Gastrocnemius medialis (tissue), 4 donors: ENCODE data around the gene GFRA1. TPM values are rescaled to one million over a fixed set of nuclear protein-coding genes. Genes with fewer than 3 reads are reported as not detected.

Experiments used
- ATAC-seq, 2 donors: fragments of 150-250 bp; one replicate each; pipeline ENCODE4 v1.9.1; 2016
- DNase-seq, 2 donors: peaks; one replicate each; pipeline ENCODE4 v3.0.0-alpha.2; 2019
- H3K27ac ChIP-seq, 4 donors: fragments of 200-600 bp; sonication (generic); 1 replicate in 1 of 4; 2 replicates in 3 of 4; pipeline ENCODE4 v1.5.1; 2016 to 2018; ENCODE audit warnings: mild to moderate bottlenecking in 2 of 4, moderate library complexity in 1 of 4
- H3K27me3 ChIP-seq, 3 donors: fragments of 200-600 bp; sonication (generic) in 2 of 3; 1 replicate in 1 of 3; 2 replicates in 2 of 3; pipeline versions ENCODE4 v1.5.1 to v1.6.0; 2016 to 2019; ENCODE audit warnings: mild to moderate bottlenecking in 1 of 3, moderate library complexity in 1 of 3
- H3K36me3 ChIP-seq, 2 donors: fragments of 200-600 bp; sonication (generic) in 1 of 2; one replicate each; pipeline ENCODE4 v1.5.1; 2017 to 2018
- H3K4me1 ChIP-seq, 2 donors: fragments of 200-600 bp; sonication (generic) in 1 of 2; one replicate each; pipeline ENCODE4 v1.5.1; 2016 to 2017; ENCODE audit warnings: mild to moderate bottlenecking in 2 of 2
- H3K4me3 ChIP-seq, 4 donors: fragments of 200-600 bp; sonication (generic) in 3 of 4; 1 replicate in 1 of 4; 2 replicates in 3 of 4; pipeline ENCODE4 v1.5.1; 2016 to 2019; ENCODE audit warnings: mild to moderate bottlenecking in 2 of 4
- H3K9me3 ChIP-seq, 3 donors: fragments of 200-600 bp; sonication (generic) in 2 of 3; 1 replicate in 1 of 3; 2 replicates in 2 of 3; pipeline ENCODE4 v1.5.1; 2016 to 2019
- POLR2A ChIP-seq, 2 donors: fragments of 450-650 bp; IDR thresholded peaks; one replicate each; pipeline ENCODE4 v1.6.1; 2017; ENCODE audit warnings: antibody characterized with exemption in 2 of 2, mild to moderate bottlenecking in 2 of 2, moderate library complexity in 2 of 2
- in situ Hi-C, 4 donors: fragments of 200-750 bp; cut with MboI; loops; one replicate each; pipeline versions ENCODE4 v1.15.0 to v1.8.0; 2017; ENCODE audit warnings: low sequenced_read_pairs in 4 of 4
- intact Hi-C: fragments of 100-400 bp; cut with DNase I; formaldehyde crosslinking; loops from one replicate; pipeline ENCODE4 v1.15.1; 2023; ENCODE audit warnings: low total_unique reads
- total RNA-seq, 4 donors: library from RNA; depleted of rRNA; stranded (reverse); fragments of >200 nt; gene quantifications; one replicate each; pipeline versions ENCODE4 v1.1.0 to v1.2.3, GENCODE V29; 2016
- TF ChIP-seq, protein P1 (sequence below), 5 experiments: fragments of 450-650 bp in 3 of 5; fragments of 200-600 bp in 2 of 5; sonication (generic) in 2 of 5; IDR thresholded peaks in 4 of 5; conservative IDR thresholded peaks in 1 of 5; 1 replicate in 4 of 5; 2 replicates in 1 of 5; pipeline ENCODE4 v1.5.1; 2016 to 2019; ENCODE audit warnings: antibody characterized with exemption in 5 of 5, mild to moderate bottlenecking in 3 of 5, moderate library complexity in 3 of 5

Gene GFRA1
- total RNA-seq, 4 donors from 2014 or later: 21.2 to 34.2 (median 25.2) TPM

DNA sequence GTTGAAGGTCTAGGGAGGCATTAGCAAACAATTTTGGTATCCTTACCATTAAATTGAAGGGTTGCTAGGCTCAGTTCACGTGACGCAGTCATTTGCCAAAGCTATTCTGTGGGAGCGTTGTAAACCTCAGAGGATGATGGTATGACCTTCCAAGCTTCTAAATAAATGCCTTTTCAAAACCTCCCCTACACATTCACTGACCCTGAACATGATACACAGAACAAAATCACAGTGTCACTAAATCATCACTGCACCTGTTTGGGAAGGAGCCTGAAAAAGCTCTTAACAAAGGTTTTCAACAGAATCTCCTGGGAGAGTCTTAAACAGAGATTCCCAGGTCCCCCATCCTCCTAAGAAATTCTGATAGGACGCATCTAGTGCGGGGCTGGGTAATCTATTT is 38.0 kb upstream of the GFRA1 start:
- intact Hi-C loops (no loop called here), in situ Hi-C loops (no loop called here)
- no peak overlapping the region for H3K27ac ChIP-seq
- H3K36me3 ChIP-seq: no peaks in the 10 kb centered on the region
- no peak overlapping the region for H3K4me3 ChIP-seq
- DNase-seq (no peak), ATAC-seq (no peak)
- no peaks in the 10 kb centered on the region for H3K4me1 ChIP-seq
- no peaks in the 10 kb centered on the region for H3K27me3 ChIP-seq
- TF ChIP-seq, protein P1, sequence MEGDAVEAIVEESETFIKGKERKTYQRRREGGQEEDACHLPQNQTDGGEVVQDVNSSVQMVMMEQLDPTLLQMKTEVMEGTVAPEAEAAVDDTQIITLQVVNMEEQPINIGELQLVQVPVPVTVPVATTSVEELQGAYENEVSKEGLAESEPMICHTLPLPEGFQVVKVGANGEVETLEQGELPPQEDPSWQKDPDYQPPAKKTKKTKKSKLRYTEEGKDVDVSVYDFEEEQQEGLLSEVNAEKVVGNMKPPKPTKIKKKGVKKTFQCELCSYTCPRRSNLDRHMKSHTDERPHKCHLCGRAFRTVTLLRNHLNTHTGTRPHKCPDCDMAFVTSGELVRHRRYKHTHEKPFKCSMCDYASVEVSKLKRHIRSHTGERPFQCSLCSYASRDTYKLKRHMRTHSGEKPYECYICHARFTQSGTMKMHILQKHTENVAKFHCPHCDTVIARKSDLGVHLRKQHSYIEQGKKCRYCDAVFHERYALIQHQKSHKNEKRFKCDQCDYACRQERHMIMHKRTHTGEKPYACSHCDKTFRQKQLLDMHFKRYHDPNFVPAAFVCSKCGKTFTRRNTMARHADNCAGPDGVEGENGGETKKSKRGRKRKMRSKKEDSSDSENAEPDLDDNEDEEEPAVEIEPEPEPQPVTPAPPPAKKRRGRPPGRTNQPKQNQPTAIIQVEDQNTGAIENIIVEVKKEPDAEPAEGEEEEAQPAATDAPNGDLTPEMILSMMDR (IDR thresholded peaks at IDR 0.05 in 4 of 5, conservative IDR thresholded peaks at IDR 0.05 in 1 of 5): no peak
- no peak for TF ChIP-seq POLR2A (IDR thresholded peaks at IDR 0.05)
- no peaks in the 10 kb centered on the region for H3K9me3 ChIP-seq

DNA sequence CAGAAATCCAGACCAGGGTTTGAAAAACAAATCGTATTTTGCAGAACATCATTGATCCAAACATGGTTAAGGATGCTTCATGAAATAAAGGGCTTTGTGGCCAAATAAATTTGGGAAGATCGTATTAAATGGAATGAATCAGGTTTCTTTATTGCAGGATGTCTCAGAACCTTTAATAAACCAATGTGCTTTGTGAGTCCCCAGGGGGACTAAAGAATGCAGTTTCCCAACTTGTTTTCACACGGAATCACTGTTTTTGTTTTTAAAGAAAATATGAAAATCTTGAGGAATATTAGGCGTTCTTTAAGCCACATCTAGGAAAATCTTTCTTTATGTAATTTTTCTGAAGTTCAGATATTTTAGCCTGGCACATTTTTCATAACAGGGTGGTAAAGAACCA is 34.4 kb upstream of the GFRA1 start:
- Histone ChIP-seq H3K27me3 (no peaks in the 10 kb centered on the region), H3K36me3 (no peaks in the 10 kb centered on the region), H3K27ac (peak overlapping the region in 2 of 4 donors; percentile 40 to 43), H3K4me3 (no peak overlapping the region), H3K4me1 (no peaks in the 10 kb centered on the region), H3K9me3 (no peaks in the 10 kb centered on the region)
- TF ChIP-seq, protein P1 (IDR thresholded peaks at IDR 0.05 in 4 of 5, conservative IDR thresholded peaks at IDR 0.05 in 1 of 5): no peak
- TF ChIP-seq POLR2A (IDR thresholded peaks at IDR 0.05): no peak
- no peak for DNase-seq
- peak in 1 of 2 donors; percentile 62 for ATAC-seq
- intact Hi-C loops (no loop called here), in situ Hi-C loops (no loop called here)

DNA sequence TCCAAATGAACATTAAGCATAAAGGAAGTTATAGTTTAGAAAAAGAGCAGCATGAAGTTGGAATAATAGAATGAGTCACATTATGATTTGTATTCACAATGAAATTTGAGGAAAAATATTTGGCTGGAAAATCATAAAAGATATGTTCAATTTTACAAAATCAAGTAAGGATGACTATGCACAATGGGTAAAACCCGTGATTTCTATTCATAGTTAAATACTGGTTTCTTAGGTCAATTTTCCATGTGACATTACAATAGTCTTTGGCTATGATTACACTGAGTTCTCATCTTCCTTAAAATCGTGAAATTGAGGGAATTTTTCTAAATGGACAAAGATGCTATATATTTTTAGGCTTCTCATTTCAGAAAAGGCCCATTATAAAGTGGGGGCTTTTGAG is 33.8 kb upstream of the GFRA1 start:
- no peaks in the 10 kb centered on the region for H3K36me3 ChIP-seq
- DNase-seq: no peak
- no peaks in the 10 kb centered on the region for H3K9me3 ChIP-seq
- TF ChIP-seq, protein P1 (IDR thresholded peaks at IDR 0.05 in 4 of 5, conservative IDR thresholded peaks at IDR 0.05 in 1 of 5): no peak
- TF ChIP-seq POLR2A (IDR thresholded peaks at IDR 0.05): no peak
- intact Hi-C loops (no loop called here), in situ Hi-C loops (no loop called here)
- no peak for ATAC-seq
- no peak overlapping the region for H3K27ac ChIP-seq
- no peak overlapping the region for H3K4me3 ChIP-seq
- H3K27me3 ChIP-seq: no peaks in the 10 kb centered on the region
- H3K4me1 ChIP-seq: no peaks in the 10 kb centered on the region

DNA sequence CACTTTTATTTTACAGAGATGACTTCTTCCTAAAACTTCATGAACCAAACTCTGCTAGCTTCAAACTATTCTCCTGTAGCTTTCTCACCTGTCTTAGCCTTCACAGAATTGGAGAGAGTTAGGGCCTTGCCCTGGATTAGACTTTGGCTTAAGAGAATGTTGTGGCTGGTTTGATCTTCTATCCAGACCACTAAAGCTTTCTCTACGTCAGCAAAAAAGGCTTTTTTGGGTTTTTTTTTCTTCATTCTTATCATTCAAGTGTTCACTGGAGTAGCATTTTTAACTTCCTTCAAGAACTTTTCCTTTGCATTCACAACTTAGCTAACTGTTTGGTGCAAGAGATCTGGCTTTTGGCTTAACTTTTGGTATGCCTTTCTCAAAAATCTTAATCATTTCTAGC is 31.9 kb upstream of the GFRA1 start:
- Histone ChIP-seq H3K27me3 (no peaks in the 10 kb centered on the region), H3K36me3 (no peaks in the 10 kb centered on the region), H3K4me1 (no peaks in the 10 kb centered on the region), H3K9me3 (no peaks in the 10 kb centered on the region), H3K4me3 (no peak overlapping the region), H3K27ac (no peak overlapping the region)
- ATAC-seq (no peak), DNase-seq (no peak)
- TF ChIP-seq, protein P1 (IDR thresholded peaks at IDR 0.05 in 4 of 5, conservative IDR thresholded peaks at IDR 0.05 in 1 of 5): no peak
- no peak for TF ChIP-seq POLR2A (IDR thresholded peaks at IDR 0.05)
- in situ Hi-C loops (no loop called here), intact Hi-C loops (no loop called here)

DNA sequence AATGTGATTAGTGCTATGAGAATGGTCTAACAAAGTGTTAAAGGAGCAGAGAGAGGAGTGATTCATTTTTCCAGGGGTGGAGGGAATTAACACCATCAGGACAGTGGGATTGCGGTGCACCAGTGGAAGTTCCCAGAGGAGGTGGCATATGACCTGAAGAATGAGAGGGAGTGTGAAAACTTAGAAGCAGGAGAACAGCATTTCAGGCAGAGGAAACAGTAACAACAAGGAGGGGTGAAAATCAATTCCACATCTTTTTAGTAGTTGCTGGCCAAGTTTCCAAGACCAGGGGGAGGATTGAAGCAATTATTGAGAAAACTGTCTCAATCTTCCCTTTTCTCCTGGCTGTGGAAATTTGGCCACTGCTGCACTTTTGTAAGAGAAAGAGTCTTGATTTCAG is 27.5 kb upstream of the GFRA1 start:
- no peaks in the 10 kb centered on the region for H3K9me3 ChIP-seq
- no peak overlapping the region for H3K4me3 ChIP-seq
- H3K36me3 ChIP-seq: no peaks in the 10 kb centered on the region
- intact Hi-C loops: no loop called here
- no peak overlapping the region for H3K27ac ChIP-seq
- no peaks in the 10 kb centered on the region for H3K27me3 ChIP-seq
- TF ChIP-seq POLR2A (IDR thresholded peaks at IDR 0.05): no peak
- TF ChIP-seq, protein P1 (IDR thresholded peaks at IDR 0.05 in 4 of 5, conservative IDR thresholded peaks at IDR 0.05 in 1 of 5): no peak
- no peaks in the 10 kb centered on the region for H3K4me1 ChIP-seq
- in situ Hi-C loops: no loop called here
- DNase-seq (peak in 1 of 2 donors; percentile 16), ATAC-seq (peak; percentile 41 to 52)
